ENCODE results near the gene ST7. TPM values are rescaled to one million over a fixed set of nuclear protein-coding genes. Genes with fewer than 3 reads are reported as not detected.

Gene ST7
- total RNA-seq, 1 experiment from 2014 or later = 12.9 TPM

DNA sequence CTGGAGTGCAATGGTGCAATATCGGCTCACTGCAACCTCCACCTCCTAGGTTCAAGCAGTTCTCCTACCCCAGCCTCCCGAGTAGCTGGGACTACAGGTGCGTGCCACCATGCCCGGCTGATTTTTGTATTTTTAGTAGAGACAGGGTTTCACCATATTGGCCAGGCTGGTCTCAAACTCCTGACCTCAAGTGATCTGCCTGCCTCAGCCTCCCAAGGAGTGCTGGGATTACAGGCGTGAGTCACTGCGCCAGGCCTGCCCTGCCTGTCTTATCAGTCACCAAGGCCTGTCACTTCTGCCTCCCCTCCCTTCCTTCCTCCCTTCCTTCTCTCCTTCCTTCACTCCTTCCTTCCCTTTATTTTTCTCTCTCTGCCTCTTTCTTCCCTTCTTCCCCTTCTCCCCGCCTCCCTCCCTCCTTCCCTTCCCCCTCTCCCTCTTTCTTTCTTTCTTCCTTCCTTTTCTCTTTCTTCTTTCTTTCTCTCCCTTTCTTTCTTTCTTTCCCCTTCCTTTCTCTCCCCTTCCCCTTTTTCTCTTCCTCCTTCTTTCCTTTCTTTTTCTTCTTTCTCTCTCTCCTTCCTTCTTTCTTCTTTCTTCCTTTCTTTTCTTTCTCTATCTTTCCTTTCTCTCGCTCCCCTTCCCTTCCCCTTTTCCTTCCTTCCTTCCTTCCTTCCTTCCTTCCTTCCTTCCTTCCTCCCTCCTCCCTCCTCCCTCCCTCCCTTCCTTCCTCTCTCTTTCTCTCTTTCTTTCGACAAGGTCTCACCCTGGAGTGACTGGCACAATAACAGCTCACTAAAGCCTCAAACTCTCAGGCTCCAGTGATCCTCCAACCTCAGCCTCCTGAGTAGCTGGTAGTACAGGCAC is 3.1 kb upstream of the ST7 start:
- H2AFZ ChIP-seq (ENCODE audit: low read length) = no peak overlapping the region
- no peak overlapping the region for H2BK20ac ChIP-seq (ENCODE audit: low read depth, low read length, poor library complexity, severe bottlenecking)
- no peak overlapping the region for H4K91ac ChIP-seq (ENCODE audit: insufficient read length, low read depth, low read length)
- H2BK12ac ChIP-seq (ENCODE audit: insufficient read length, low read depth, low read length) = no peak overlapping the region
- no peak overlapping the region for H3K9ac ChIP-seq (ENCODE audit: extremely low read depth, insufficient read length, low read length)
- H2AK5ac ChIP-seq (ENCODE audit: insufficient read length, low read length) = no peak overlapping the region
- no peak overlapping the region for H3K18ac ChIP-seq (ENCODE audit: insufficient read length, low read depth, low read length)
- Mint-ChIP-seq H3K27ac (no peak overlapping the region), H3K9me3 (no peaks in the 10 kb centered on the region; a peak in 1 of 5 replicates), H3K36me3 (ENCODE audit: insufficient read depth in 1 of 3, low read depth in 3 of 3) (no peaks in the 10 kb centered on the region; a peak in 3 of 7 replicates), H3K4me3 (no peak overlapping the region), H3K4me1 (peaks cover 18 to 22% of the 10 kb centered on the region in 2 experiments), H3K27me3 (ENCODE audit: low read depth) (no peaks in the 10 kb centered on the region)
- no peaks in the 10 kb centered on the region; the same call in 1 of the 2 replicates for H3K4me1 ChIP-seq (ENCODE audit: insufficient read depth, low read length)
- no peaks in the 10 kb centered on the region for H3K79me1 ChIP-seq (ENCODE audit: insufficient read depth, low read depth, low read length, poor library complexity, severe bottlenecking)
- H3K27ac ChIP-seq (ENCODE audit: insufficient read length, low read depth, low read length) = no peak overlapping the region
- H3K4me2 ChIP-seq (ENCODE audit: insufficient read depth, insufficient read length, low read length) = no peak overlapping the region
- H2BK120ac ChIP-seq (ENCODE audit: low read depth, low read length, poor library complexity, severe bottlenecking) = no peak overlapping the region
- no peaks in the 10 kb centered on the region for H3K9me3 ChIP-seq (ENCODE audit: control insufficient read depth, low read depth, low read length)
- H4K20me1 ChIP-seq (ENCODE audit: control insufficient read depth, insufficient read depth, insufficient read length) = no peaks in the 10 kb centered on the region
- H3K23me2 ChIP-seq (ENCODE audit: insufficient read length, low read depth, low read length, poor library complexity, severe bottlenecking) = peaks cover 5% of the 10 kb centered on the region
- no peak overlapping the region for H3T11ph ChIP-seq (ENCODE audit: low read length)
- H4K8ac ChIP-seq (replicated peaks; ENCODE audit: insufficient read length, low read depth, low read length) = no peak overlapping the region
- H3K14ac ChIP-seq (ENCODE audit: insufficient read depth, low read length) = no peak overlapping the region
- DNase-seq = no peak
- no peaks in the 10 kb centered on the region for H3K79me2 ChIP-seq (ENCODE audit: insufficient read depth, low read length)
- no peak overlapping the region for H2BK5ac ChIP-seq (ENCODE audit: insufficient read length, low read length)
- WGBS (ENCODE audit: extremely low coverage, insufficient read length, low lambda C conversion rate) = no CpG with 5 or more reads among the region's 9 CpGs
- no peak for TF ChIP-seq CTCF (conservative IDR thresholded peaks at IDR 0.05)
- no peak overlapping the region for H4K5ac ChIP-seq (ENCODE audit: insufficient read length, low read depth, low read length)
- H3K56ac ChIP-seq (ENCODE audit: insufficient read length, low read depth, low read length) = no peak overlapping the region
- no peaks in the 10 kb centered on the region for H3K27me3 ChIP-seq (ENCODE audit: insufficient read depth, low read length)
- no peak overlapping the region for H3K4ac ChIP-seq (ENCODE audit: low read depth, low read length)
- no peak overlapping the region for H3K23ac ChIP-seq (ENCODE audit: insufficient read length, low read depth, low read length)
- H2BK15ac ChIP-seq (ENCODE audit: low read depth, low read length) = no peak overlapping the region
